VCaP (cell line): ENCODE data around the gene COX8A.

Experiments
- H3K27ac ChIP-seq: fragments of 450-650 bp; 2 replicates; pipeline ENCODE4 v1.5.1; 2017
- CTCF ChIP-seq: fragments of 450-650 bp; conservative IDR thresholded peaks from 2 replicates; pipeline ENCODE4 v1.5.1; 2017; ENCODE audit warnings: mild to moderate bottlenecking, moderate library complexity

The COX8A gene

DNA sequence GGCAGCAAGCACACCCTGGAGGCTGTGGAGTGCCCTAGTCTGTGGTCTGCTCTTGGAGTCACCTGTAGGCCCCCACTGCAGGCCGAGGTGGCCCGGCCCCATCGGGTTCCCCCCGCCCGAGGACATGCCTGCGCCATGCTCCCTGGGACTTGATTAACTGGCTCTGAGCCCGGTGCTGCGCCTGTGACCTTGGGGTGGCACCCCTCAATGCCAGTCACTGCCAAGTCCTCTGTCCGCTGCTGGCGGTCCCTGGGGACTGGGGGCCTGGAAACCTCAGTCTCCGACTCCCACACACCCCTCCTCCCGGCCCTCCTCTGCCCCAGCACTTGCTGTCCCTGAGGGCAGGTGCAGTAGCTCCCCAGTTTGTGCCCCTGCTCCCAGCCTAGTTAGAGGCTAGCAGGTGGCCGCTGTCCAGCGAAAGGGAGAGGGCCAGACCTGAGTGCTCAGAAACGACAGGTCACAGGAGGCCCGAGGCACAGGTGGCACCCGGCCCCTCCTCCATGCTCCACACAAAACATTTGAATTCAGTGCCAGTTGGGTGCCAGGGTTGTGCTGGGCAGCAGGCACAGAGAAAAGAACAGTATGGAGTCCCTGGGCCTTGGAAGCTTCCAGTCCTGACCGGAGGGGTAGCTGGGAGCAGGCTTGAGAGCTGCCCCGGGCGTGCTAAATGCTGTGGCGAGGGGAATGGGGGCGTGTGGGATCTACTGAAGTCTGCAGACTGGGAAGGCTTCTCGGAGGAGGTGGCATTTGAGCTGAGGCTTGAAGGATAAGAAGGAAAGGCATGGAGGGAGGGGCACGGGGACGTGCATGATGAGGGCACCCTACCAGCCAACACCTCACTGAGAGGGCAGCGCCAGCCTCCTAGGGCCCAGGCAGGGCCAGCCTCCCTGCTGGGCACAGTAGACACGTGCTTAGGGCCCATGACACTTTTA, 45.0 kb downstream of the COX8A start:
- no peak overlapping the region for H3K27ac ChIP-seq
- no peak for TF ChIP-seq CTCF

DNA sequence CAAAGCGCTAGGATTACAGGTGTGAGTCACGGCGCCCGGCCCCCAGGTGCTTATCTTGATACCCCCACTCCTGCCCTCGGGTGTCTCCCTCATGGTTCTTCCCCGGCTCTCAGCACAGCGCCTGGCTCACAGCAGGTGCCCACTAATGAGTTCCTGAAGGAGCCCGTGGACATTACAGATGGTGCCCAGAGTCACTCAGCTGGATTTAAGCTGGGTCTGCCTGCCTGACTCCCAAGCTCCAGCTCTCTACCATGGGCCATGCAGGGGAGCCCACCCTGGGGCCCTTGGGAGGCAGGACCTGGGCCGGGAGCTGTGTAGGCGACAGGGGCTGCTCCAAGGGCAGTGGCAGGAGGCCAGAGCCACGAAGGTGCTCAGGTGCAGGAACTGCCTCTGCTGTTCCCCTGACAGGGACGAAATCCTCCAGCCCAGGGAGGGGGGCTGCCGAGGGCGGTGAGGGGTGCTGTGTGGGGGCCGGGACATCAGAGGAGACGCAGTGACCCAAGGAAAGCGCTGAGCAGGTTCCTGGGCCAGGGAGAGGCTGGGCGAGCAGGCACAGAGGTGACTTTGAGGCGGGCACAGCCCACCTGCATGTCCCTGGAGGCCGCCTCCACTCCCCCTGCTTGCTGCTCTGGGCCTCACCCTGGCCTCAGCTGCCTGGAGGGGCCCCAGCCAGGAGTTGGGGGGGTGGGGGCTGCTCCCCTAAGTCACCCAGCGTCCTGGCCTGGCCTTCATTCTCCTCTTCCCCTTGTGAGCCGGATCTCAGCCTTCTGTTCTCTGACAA, 46.7 kb downstream of the COX8A start:
- no peak for TF ChIP-seq CTCF
- no peak overlapping the region for H3K27ac ChIP-seq

DNA sequence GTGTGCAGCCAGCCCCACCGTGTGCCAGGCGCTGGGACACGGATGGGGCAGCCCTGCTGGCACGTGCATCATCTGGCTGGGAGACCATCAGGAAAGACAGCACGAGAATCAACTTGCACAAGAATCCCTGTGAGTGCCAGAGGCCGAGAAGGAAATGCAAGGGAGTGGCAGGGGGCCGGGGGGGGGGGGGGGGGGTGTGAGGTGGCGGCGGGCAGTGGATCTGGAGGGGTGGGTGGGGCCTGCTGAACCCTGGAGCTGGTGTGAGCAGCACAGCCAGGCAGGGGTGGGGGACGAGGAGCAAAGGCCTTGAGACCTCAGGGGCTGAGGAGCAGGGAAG, 47.3 kb downstream of the COX8A start:
- H3K27ac ChIP-seq, result no peak overlapping the region
- TF ChIP-seq CTCF, result no peak

GRCh38 chr11:64022125-64022784, 47.8 kb downstream of the COX8A start:
- H3K27ac ChIP-seq, result no peak overlapping the region

GRCh38 chr11:64023712-64024710, 49.6 kb downstream of the COX8A start:
- TF ChIP-seq CTCF, result no peak
- H3K27ac ChIP-seq, result no peak overlapping the region

More at GRCh38 chr11:64022125-64022784, 47.8 kb downstream of the COX8A start:
- no peak for TF ChIP-seq CTCF

GRCh38 chr11:64025205-64025604, 50.8 kb downstream of the COX8A start:
- H3K27ac ChIP-seq, result no peak overlapping the region
- TF ChIP-seq CTCF, result no peak
